ENCODE results near the gene FBXO44.

Gene FBXO44

DNA sequence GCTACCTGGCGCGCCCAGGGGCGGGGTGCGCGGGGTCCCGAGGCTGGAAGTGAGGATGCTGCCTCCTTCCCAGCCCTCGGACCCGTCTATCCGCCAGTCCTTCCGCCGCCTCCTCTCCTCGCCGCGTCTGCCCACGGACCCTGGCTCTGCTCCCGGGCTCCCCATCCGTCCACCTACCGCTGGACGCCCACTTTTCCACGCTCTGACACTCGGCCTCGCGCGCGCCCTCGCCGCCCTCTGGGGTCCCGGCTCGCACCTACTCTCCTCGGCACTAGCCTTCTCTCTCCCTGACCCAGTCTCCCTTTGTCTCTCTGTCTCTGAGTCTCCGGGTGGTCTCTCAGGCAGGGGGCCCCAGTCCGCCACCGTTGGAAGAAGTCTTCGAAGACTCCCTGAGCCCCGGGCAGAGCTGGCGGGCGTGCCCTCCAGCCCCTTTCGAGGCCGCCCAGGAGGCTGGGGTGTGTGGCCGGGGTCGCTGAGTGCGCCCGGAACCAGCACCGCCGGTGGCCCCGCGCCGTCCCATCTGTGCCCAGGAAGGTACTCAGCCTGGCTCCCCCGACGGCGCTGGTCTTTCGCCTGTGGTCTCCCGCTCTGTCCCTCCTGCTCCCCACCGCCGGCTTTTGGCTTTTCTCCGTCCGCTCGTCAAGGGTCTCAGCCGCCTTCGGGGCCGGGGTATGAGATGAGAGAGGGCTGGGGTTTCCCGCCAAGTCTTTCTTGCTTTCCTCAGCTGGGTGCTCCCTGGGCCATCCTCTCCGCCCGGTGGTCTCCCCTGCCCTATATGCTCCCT lies 37.4 kb downstream of the FBXO44 start:
- DNase-seq, result no peak

DNA sequence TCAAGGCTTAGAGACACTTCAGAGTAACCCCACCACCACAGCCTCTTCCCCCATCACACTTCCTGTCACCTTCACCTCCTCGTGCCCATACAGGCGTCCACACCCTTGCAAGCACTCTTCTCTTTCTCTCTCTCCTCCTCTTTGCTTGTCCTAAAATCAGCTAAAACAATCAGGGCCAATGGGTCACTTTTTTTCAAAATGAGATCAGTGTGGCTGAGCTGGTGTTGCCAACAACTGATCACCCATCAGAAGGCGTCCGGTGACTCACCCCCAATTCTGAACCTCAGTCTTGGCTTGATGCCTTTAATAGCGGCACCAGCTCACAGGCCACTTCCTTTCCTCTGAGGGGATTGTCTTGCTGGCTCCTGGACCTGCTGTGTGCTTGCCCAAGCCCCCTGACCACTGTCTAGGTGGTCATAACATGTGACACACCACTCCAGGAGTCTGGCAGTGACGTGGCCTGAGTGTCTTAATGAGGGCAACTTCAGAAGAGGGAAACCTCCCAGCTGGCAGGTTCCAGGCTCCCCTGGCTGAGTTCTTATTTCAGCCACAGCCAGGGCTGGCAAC lies 38.4 kb downstream of the FBXO44 start:
- no peak for DNase-seq

DNA sequence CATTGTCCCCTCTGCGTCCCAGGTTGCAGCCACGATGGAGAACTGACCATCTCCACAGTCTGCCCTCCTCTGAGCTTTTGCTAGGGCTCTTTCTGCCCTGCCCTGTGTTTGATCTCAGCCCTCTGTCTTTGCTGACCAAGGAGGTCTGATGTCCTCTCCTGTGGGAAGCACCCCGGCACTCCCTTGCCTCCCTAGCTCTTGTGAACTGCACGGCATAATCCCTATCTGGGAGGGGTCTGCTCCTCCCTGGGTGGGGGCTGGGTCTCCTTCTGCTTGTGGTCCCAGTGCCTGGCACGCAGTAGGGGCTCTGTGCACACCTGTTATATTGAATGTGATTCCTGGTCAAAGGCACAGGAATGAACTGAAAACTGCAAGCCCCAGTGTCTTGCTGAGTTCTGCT lies 39.2 kb downstream of the FBXO44 start:
- DNase-seq, result no peak

DNA sequence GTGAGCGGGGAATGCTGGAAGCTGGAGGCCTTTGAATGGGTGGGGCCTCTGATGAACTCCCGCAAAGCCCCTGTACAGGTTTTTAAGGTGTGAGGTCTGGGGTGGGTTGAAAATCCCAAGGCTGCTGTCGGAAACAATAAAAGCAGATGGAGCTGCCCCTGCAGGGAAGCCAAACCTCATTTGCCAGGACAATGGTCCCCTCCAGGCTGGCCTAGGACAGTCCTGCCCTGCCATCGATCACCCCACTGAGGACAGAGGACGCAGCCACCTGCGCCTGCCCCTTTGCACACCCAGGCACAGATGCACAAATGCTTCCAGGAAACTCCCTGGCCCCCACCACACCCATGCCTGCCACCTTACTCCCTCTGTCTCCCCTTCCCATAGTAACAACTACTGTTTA lies 41.2 kb downstream of the FBXO44 start:
- DNase-seq, result no peak

DNA sequence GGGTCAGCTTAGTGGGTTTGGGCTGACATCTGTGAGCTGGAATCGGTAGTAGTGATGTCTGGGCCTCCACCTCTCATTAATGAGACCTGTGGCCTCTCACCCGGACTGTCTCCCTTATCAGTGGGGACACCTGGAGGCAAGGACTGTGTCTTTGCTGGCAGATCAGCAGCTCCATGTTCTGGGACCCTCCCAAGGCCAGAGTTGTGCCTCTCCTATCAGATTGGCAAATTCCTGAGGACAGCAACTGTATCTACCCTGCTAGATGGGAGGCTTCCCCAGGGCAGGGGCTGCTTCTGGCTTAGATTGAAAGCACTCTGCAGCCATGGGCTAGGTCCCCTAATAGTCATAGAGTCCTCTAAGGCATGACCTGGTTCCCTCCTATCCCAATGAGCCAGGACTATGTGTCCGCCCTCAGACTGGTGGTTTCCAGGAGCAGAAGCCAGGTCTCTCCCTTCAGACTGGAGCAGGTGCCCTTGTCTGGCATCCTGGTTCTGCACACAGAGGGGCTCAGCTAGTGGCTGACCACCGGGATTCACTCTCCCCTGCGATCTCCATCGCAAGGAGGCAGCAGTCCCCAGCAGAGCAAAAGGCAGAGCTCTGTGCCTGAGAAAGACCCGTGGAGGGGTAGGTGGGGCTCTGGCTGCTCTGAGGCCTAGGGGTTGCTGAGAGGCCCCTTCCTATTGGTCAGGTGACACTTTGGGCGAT lies 42.7 kb downstream of the FBXO44 start:
- no peak for DNase-seq

DNA sequence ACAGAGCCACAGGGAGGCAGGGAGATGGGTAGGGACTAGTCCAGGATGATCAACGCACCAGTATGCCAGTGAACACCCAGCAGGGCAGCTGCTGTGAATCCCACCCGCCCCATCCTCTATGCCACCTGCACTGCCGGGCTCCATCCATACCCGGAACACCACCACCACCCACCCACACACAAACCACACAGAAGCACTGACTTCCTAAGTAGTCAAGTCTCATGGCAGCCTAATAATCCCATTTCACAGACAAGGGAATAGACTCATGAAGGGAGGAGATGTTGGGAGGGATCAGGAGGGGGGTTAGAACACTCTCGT lies 43.2 kb downstream of the FBXO44 start:
- DNase-seq, result no peak

DNA sequence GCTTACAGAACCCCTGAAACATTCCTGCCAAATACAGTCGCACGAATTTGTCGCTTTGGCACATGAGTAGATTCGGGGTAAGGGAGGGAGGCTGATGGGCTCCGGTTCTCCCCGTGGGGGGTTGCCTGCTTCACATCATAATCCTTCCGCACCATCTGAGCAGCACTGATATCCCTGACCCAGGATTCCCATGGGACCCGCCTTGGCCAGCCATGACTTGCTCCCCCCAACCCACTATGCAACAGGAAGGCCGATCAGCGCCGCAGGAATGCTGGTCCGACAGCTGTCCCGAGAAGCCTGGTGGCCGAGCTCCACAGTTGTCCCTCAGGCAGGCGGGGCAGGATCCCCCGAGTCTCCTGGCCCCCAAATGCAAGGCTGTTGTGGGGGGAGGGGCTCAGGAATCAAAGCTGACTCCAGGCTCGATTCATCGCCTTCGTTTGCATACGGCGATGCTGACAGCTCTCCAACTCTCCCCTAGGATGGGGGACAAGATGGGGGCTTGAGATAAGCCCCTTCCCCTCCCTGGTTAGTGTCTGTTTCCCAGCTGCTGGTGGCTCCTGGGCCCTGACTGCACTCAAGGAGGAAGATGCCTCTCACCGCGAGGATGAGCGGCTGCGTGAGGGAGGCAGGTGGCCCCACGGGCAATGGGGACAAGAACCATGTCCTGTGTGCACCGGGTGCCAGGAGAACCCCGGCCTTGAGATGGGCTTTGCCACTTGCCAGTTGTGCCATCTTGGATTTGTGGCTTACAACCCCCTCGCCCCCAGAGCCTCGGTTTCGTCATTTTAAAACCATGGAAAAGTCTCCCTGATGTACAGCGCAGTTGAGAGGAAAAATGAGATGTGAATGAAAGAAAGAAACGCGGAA lies 46.2 kb downstream of the FBXO44 start:
- no peak for DNase-seq

DNA sequence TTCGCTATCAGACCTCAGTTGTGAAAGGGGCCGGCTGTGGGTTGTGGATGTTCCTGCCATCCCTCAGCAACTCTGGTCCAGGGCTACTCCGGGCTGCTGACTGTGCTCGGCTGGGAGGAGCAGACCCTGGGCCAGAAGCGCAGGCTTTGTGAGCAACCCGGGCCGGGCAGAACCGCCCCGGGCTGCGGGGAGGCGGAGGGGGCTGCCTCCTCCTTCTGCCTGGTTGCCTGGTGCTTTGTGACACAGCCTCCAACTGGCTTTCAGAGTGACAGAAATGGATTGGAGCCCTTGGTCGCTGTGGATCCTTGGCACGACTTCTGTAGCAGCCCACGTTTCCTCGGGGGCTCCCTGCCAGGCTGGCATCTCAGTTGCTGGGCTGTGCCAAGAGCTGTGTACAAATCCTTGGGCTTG lies 46.9 kb downstream of the FBXO44 start:
- no peak for DNase-seq

DNA sequence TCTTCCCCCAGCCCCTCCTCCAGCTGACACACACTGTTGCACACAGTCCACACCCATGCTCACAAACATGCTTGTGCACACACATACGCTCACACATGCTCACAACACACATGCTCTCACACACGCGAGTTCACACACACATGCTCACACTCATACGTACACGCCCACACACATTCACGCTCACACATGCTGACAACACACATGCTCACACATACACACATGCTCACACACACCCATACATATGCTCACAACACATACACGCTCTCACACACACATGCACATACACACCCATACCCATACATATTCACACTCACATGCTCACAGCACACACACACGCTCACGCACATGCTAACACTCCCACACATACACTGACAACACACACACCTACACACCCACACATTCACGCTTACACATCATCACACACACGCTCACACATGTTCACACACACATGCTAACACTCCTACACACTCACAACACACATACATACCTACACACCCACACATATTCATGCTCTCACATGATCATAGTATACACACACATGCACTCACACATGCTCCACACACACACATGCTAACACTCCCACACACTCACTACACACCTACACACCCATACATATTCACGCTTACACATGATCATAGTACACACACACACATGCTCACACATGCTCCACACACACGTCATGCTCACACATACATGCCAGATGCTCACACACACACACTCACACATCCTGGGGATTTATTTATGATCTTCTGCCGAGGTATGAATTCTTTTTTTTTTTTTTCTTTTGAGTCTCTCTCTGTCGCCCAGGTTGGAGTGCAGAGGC lies 47.5 kb downstream of the FBXO44 start:
- DNase-seq, result no peak

DNA sequence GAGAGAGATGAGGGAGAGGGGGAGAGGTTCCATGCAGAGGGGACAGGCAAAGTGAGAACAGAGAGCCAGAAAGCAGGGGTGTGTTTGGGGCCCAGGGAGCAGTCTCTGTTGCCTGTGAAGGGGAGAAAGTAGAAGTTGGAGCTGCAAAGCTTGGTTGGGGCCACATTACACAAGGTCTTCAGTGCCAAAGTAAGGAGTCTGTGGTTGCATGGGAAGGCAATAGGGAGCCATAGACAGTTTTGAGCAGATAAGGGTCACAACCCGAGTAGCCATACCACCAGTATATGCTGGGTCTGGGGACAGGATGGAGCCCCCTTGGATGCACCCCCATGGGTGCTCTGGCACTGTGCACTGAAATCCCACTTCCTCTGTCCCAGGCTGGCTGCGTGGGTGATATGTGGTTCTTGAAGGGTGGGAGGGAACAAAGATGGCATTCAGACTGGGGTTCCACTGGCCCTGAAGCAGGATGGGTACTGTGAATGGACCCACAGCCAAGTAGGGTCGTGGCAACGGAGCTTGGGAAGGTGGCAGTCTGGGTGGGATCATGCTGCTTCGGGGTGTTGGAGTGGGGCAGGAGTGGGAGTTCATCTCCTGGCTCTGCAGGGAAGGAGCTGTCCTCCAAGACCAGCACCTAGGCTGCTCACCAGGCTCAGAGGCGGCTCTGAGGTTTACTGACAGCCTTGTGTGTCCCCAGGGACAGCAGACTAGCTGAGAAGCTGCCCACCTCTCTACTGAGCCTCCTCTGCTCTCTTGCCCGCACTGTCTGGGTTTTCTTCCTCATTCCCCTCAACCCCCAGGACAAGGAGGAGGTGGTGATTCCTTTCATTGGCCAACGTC lies 48.9 kb downstream of the FBXO44 start:
- no peak for DNase-seq

DNA sequence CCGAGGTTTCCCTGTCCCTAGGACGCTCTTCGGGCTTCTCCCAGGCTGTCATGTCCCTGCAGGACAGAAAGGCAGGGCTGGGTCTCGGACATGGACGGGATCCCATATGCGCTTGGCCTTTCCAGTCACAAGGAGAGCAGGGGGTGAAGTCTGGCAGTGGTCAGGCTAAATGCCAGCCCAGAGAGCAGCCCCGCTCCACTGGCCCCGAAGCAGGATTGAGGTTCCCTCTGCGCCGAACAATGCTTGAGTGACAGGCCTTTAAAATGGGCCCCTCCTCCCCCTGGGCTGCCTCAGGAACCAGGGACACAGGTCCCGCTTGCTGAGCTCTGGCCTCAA lies 49.5 kb downstream of the FBXO44 start:
- DNase-seq, result no peak

DNA sequence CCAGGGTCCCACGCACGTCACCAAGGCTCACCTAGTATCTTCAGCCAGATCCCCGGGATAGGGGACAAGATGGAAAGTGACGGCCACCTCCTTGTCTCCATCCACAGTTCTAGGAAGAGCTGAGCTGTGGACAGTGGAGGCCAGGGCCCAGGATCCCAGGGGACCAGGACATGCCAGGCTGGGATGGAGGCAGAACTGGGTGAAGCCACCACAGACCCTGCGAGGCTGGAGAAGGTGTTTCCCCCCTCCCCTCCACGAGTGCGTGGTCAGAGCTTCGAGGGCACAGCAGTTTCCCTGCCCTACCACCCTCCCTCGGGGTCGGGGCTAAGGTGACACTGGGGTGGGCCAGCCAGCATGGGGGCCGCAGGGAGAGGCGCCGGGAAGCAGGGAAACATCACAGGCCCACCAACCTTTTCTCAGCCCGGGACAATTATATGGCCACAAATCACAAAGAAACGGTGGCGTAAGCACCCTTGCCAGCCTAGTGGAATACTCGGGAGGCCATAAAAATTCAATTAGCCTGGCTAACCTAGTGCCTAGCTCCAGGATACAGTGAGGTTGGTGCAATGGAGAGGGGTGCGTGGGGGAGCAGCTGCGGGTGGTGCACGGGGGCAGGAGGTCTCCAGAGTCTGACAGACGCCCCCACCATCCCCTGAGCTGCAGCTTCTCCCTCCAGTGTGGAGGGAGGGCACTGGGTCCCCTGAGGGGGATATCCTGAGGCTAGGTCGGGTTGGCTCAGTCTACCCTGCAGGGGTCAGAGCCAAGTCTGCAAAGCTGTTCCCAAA lies 50.2 kb downstream of the FBXO44 start:
- no peak for DNase-seq

DNA sequence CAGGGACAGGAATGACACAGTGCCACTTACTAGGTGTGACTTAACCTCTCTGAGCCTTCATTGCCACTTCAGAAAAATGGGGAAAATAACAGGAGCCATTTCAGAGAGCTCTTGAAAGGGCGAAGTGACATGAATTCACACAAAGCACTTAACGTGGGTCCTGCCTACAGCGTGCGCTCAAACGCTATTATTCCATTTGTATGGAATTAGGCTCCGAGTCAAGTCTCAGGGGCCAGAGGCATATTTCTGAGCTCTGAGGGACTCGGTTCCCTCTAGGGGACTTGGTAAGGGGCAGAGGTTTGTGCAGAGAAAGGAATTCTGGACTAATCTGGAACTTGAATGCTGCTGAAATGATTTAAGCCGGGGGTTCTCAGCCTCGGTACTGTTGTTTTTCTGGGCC lies 50.9 kb downstream of the FBXO44 start:
- DNase-seq, result no peak

DNA sequence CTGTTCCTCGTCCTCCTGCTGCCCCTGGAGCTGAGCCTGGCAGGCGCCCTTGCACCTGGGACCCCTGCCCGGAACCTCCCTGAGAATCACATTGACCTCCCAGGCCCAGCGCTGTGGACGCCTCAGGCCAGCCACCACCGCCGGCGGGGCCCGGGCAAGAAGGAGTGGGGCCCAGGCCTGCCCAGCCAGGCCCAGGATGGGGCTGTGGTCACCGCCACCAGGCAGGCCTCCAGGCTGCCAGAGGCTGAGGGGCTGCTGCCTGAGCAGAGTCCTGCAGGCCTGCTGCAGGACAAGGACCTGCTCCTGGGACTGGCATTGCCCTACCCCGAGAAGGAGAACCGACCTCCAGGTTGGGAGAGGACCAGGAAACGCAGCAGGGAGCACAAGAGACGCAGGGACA lies 51.6 kb downstream of the FBXO44 start:
- no peak for DNase-seq

DNA sequence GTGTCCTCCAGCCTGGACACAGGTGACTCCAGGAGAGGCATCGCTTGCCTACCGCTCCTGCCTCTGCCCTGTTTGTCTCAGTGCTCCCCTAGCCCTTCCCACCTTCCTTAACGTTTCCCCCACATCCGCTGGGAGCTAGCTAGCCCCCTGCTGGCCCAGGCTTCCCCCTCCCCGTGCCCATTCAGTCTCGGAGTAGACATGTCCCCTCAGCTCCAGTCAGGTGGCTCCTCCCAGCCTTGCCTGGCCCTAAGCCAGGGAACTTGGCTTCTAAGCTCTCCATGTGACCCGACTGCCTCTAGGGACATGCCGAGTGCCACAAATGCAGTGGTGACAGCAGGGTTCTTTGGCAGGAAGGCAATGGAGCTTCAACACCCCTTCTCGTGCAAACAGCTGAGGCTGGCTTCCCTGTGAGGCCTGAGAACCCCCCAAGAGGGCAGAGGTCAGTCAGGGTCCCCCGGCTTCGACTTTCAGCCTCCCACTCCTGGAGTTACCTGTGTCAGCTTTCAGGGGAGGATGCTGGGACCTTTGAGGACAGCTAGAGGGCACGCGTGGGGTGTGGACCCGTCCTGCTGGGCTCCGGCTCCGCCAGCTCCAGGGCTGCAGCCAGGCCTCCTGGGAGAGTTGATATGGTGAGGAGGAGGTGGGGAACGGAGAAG lies 53.1 kb downstream of the FBXO44 start:
- peak; percentile 74 to 79 for DNase-seq

DNA sequence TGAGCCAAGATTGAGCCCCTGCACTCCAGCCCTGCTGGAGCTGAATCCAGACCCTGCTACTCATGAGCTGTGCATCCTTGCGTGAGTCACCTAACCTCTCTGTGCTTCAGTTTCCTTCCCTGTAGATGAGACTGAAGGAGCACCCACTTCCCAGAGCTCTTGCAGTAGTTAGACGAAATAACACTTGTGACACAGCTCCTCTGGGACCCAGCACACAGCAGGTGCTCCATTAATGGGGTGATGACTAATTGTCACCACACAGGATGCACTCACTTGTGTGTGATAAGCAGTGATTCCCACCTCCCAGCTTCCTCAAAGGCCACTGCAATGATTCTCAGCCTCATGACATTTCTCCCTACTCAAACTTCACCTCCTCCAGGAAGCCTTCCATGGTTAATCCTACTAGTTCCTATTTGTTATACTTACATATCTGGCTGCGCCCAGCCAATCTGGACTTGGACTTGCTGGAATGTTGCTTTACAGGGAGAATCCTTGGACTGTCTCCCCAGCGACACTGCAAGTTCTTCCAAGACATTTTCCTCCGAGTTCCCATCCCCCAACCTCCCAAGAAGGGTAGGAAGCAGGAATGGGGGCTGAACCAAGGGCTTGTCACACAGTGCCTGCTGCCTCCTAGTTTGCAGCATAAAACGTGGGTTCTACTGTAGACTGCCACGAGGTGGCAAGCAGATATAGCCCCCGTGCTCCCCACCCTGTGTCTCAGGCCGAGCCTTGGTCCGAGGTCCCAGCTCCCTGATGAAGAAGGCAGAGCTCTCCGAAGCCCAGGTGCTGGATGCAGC lies 54.1 kb downstream of the FBXO44 start:
- no peak for DNase-seq

DNA sequence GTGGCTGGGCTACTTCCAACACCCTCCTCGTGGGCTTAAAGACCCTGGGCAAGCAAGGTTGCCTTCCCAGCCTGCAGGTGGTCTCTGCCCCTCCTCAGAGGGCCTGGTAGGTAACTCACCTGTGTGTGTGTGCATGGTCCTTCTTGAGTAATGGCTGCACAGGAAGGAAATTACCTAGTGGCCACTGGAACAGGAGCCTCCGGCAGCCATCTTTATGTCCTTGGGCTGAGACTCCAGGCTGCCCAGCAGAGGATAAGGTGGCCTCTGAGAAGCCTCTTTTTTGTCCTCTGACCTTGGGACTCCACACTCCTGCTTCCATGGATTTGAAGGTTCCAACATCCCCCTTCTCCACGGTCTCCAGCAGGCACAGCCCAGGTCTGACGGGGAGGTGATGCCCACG lies 56.8 kb downstream of the FBXO44 start:
- DNase-seq, result no peak

DNA sequence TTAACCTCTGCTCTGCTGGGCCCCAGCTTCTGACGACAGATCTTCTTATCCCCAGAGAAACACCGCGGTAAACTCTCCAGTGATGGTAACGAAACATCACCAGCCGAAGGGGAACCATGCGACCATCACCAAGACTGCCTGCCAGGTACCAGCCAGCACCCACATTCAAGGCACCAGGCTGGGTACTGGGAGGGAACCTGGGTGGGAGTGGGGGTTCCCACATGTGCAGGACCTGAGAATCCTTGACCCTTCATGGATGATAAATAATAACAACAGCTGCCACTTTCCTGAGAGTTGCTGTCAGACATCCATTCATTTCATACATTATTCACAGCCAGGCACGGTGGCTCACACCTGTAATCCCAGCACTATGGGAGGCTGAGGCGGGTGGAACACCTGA lies 57.6 kb downstream of the FBXO44 start:
- DNase-seq, result no peak
